HCT116 (cell line): Measurements from ENCODE around the gene SLC12A7. TPM values are rescaled to one million over a fixed set of nuclear protein-coding genes. Genes with fewer than 3 reads are reported as not detected.

Experiments used
- ATAC-seq: fragments of 200-7000 bp; cut with Tn5 transposase; 2 replicates; pipeline ENCODE4 v1.9.1; 2020; ENCODE audit warnings: mild to moderate bottlenecking, moderate library complexity
- BruUV-seq: library from RNA; stranded (reverse); fragments of 400-500 nt; replicated peaks from 2 replicates; lab custom pipeline; 2021; lab: Mats Ljungman, UMichigan
- CTCF ChIA-PET: fragments of 300-600 bp; sonication (Branson Sonifier 250); formaldehyde crosslinking; loops from one replicate; lab custom pipeline; 2021; ENCODE audit warnings: antibody characterized with exemption; lab: Charles Lee
- POLR2A ChIA-PET: fragments of 300-600, 350-600 bp; sonication (Branson Sonifier 250); formaldehyde crosslinking; loops from one replicate; lab custom pipeline; 2021; ENCODE audit warnings: antibody characterized with exemption; lab: Charles Lee
- RAD21 ChIA-PET, 2 experiments: fragments of 300-600 bp; sonication (Branson Sonifier 250); formaldehyde crosslinking; loops; one replicate each; lab custom pipeline; 2023; ENCODE audit warnings: low total read pairs in 2 of 2; ENCODE audit not compliant: uncharacterized antibody in 2 of 2, unreplicated experiment in 2 of 2, low non-redundant PET in 1 of 2; lab: Charles Lee
- DNase-seq: peaks from one replicate; pipeline ENCODE4 v3.0.0-alpha.2; 2010; ENCODE audit warnings: low read depth, low spot score
- H2AFZ ChIP-seq: fragments of 200-600 bp; shearing (Covaris generic), sonication (generic); 2 replicates; pipeline ENCODE4 v1.6.1; 2017; ENCODE audit warnings: low read depth, mixed run types, mixed read lengths, antibody characterized with exemption, low read length; ENCODE audit not compliant: poor library complexity, severe bottlenecking
- H3K27ac ChIP-seq: 2 replicates; pipeline ENCODE4 v1.5.1; 2012; ENCODE audit warnings: low read depth, low read length
- H3K27me3 ChIP-seq: fragments of 200-600 bp; sonication (generic); 2 replicates; pipeline ENCODE4 v1.6.1; 2016; ENCODE audit warnings: mixed run types, low read length, mixed read lengths; ENCODE audit not compliant: insufficient read depth
- H3K36me3 ChIP-seq, 2 experiments: fragments of 200-500 bp in 1 of 2; fragments of 200-600 bp in 1 of 2; sonication (Bioruptor generic) in 1 of 2; sonication (generic) in 1 of 2; 2 replicates each; pipeline versions ENCODE4 v1.5.1 to v1.6.1; 2014 to 2016; ENCODE audit warnings: low read length in 2 of 2, inconsistent platforms in 1 of 2, mixed read lengths in 1 of 2, mixed run types in 1 of 2; ENCODE audit not compliant: insufficient read depth in 2 of 2, control insufficient read depth in 1 of 2
- H3K4me1 ChIP-seq, 2 experiments: fragments of 200-600 bp in 1 of 2; sonication (generic) in 1 of 2; 2 replicates each; pipeline versions ENCODE4 v1.5.1 to v1.6.1; 2012 to 2017; ENCODE audit warnings: low read length in 2 of 2, inconsistent platforms in 1 of 2, mild to moderate bottlenecking in 1 of 2, mixed read lengths in 1 of 2, mixed run types in 1 of 2, moderate library complexity in 1 of 2; ENCODE audit not compliant: insufficient read depth in 2 of 2, control insufficient read depth in 1 of 2
- H3K4me2 ChIP-seq: fragments of 200-600 bp; sonication (generic); 2 replicates; pipeline ENCODE4 v1.6.1; 2017; ENCODE audit warnings: mixed run types, low read length, mixed read lengths
- H3K4me3 ChIP-seq, 2 experiments: fragments of 200-600 bp in 1 of 2; sonication (generic) in 1 of 2; replicated peaks in 1 of 2; 2 replicates each; pipeline ENCODE4 v1.5.1; 2011 to 2016; ENCODE audit warnings: low read length in 2 of 2, control low read depth in 1 of 2, low read depth in 1 of 2, mild to moderate bottlenecking in 1 of 2, mixed read lengths in 1 of 2, mixed run types in 1 of 2
- H3K79me2 ChIP-seq: fragments of 200-600 bp; sonication (generic); 2 replicates; pipeline ENCODE4 v1.6.1; 2017; ENCODE audit warnings: mild to moderate bottlenecking, mixed run types, low read length, moderate library complexity, mixed read lengths; ENCODE audit not compliant: insufficient read depth
- H3K9ac ChIP-seq: fragments of 200-600 bp; sonication (generic); 2 replicates; pipeline ENCODE4 v1.6.1; 2016; ENCODE audit warnings: low read length, mixed read lengths
- H3K9me2 ChIP-seq: fragments of 200-600 bp; sonication (generic), shearing (Covaris generic); 2 replicates; pipeline ENCODE4 v1.6.1; 2017; ENCODE audit warnings: mixed run types, mild to moderate bottlenecking, moderate library complexity; ENCODE audit not compliant: insufficient read depth
- H3K9me3 ChIP-seq, 2 experiments: fragments of 200-500 bp in 1 of 2; fragments of 200-600 bp in 1 of 2; sonication (Bioruptor generic) in 1 of 2; sonication (generic) in 1 of 2; 2 replicates each; pipeline ENCODE4 v1.6.1; 2014 to 2017; ENCODE audit warnings: low read length in 2 of 2, mixed read lengths in 2 of 2, inconsistent platforms in 1 of 2, low read depth in 1 of 2, mild to moderate bottlenecking in 1 of 2, mixed run types in 1 of 2, moderate library complexity in 1 of 2; ENCODE audit not compliant: control insufficient read depth in 1 of 2, insufficient read depth in 1 of 2
- H4K20me1 ChIP-seq: fragments of 200-600 bp; sonication (generic), shearing (Covaris generic); 2 replicates; pipeline ENCODE4 v1.6.1; 2017; ENCODE audit warnings: mixed run types, mild to moderate bottlenecking, moderate library complexity; ENCODE audit not compliant: insufficient read depth
- CBX3 ChIP-seq: IDR thresholded peaks from 2 replicates; pipeline ENCODE4 v1.6.1; 2012; ENCODE audit warnings: low read depth
- CEBPB ChIP-seq: IDR thresholded peaks from 2 replicates; pipeline ENCODE4 v1.6.1; 2012; ENCODE audit warnings: low read depth
- EGR1 ChIP-seq: IDR thresholded peaks from 2 replicates; pipeline ENCODE4 v1.6.1; 2012; ENCODE audit warnings: low read depth
- EZH2 ChIP-seq: fragments of 200-600 bp; sonication (generic); IDR thresholded peaks from 2 replicates; pipeline ENCODE4 v1.6.1; 2017; ENCODE audit warnings: antibody characterized with exemption, mixed run types
- EZH2phosphoT487 ChIP-seq: fragments of 200-600 bp; IDR thresholded peaks from 2 replicates; pipeline ENCODE4 v1.6.1; 2018; ENCODE audit warnings: antibody characterized with exemption, borderline replicate concordance
- FOSL1 ChIP-seq: IDR thresholded peaks from 2 replicates; pipeline ENCODE4 v1.6.1; 2012; ENCODE audit warnings: low read depth
- POLR2A ChIP-seq: IDR thresholded peaks from 2 replicates; pipeline ENCODE4 v1.7.0; 2011; ENCODE audit warnings: borderline replicate concordance; ENCODE audit not compliant: insufficient read depth, insufficient read length; ENCODE audit errors: extremely low read depth
- POLR2AphosphoS5 ChIP-seq: IDR thresholded peaks from 2 replicates; pipeline ENCODE4 v1.6.1; 2011; ENCODE audit warnings: mild to moderate bottlenecking, low read depth, low read length, moderate library complexity
- RAD21 ChIP-seq: IDR thresholded peaks from 2 replicates; pipeline ENCODE4 v1.6.1; 2012; ENCODE audit warnings: low read depth, mild to moderate bottlenecking
- SIN3A ChIP-seq: IDR thresholded peaks from 2 replicates; pipeline ENCODE4 v1.6.1; 2012; ENCODE audit warnings: low read depth
- SP1 ChIP-seq: IDR thresholded peaks from 2 replicates; pipeline ENCODE4 v1.6.1; 2012; ENCODE audit warnings: low read depth
- SRF ChIP-seq: IDR thresholded peaks from 2 replicates; pipeline ENCODE4 v1.6.1; 2012; ENCODE audit warnings: low read depth
- YY1 ChIP-seq: IDR thresholded peaks from 2 replicates; pipeline ENCODE4 v1.6.1; 2011; ENCODE audit warnings: low read length, low read depth, moderate library complexity, mild to moderate bottlenecking; ENCODE audit not compliant: insufficient replicate concordance; ENCODE audit errors: extremely low read depth
- ZFX ChIP-seq: fragments of 450-650 bp; IDR thresholded peaks from 2 replicates; pipeline ENCODE4 v1.6.1; 2017
- ZNF274 ChIP-seq: fragments of 200-500 bp; sonication (Bioruptor generic); IDR thresholded peaks from 2 replicates; pipeline ENCODE4 v1.6.1; 2014; ENCODE audit warnings: mild to moderate bottlenecking, low read depth, low read length, inconsistent platforms
- intact Hi-C: fragments of 100-400 bp; cut with micrococcal nuclease; formaldehyde crosslinking; loops from 2 replicates; pipeline ENCODE4 v1.10.0; 2022
- total RNA-seq: library from RNA; stranded (reverse); gene quantifications from one replicate; pipeline ENCODE4 v1.2.1, GENCODE V29; 2021; ENCODE audit not compliant: unreplicated experiment
- TF ChIP-seq, protein P1 (sequence below): IDR thresholded peaks from 2 replicates; pipeline ENCODE4 v1.6.1; 2012
- TF ChIP-seq, protein P2 (sequence below): IDR thresholded peaks from 2 replicates; pipeline ENCODE4 v1.6.1; 2011; ENCODE audit warnings: mild to moderate bottlenecking, low read length, moderate library complexity; ENCODE audit not compliant: insufficient replicate concordance; ENCODE audit errors: extremely low read depth
- TF ChIP-seq, protein P3 (sequence below): IDR thresholded peaks from 2 replicates; pipeline ENCODE4 v1.6.1; 2012; ENCODE audit warnings: low read depth
- TF ChIP-seq, protein P4 (sequence below): IDR thresholded peaks from 2 replicates; pipeline ENCODE4 v1.6.1; 2012
- TF ChIP-seq, protein P5 (sequence below), 3 experiments: fragments of 200-600 bp in 1 of 3; sonication (generic) in 1 of 3; IDR thresholded peaks in 2 of 3; conservative IDR thresholded peaks in 1 of 3; 2 replicates each; pipeline ENCODE4 v1.5.1; 2012 to 2017; ENCODE audit warnings: low read depth in 2 of 3, low read length in 2 of 3, antibody characterized with exemption in 1 of 3, borderline replicate concordance in 1 of 3, control low read depth in 1 of 3, mild to moderate bottlenecking in 1 of 3, mixed read lengths in 1 of 3, mixed run types in 1 of 3, moderate library complexity in 1 of 3; ENCODE audit not compliant: insufficient read depth in 1 of 3

Gene SLC12A7
- total RNA-seq, 1 experiment from 2014 or later, result 29.6 TPM

DNA sequence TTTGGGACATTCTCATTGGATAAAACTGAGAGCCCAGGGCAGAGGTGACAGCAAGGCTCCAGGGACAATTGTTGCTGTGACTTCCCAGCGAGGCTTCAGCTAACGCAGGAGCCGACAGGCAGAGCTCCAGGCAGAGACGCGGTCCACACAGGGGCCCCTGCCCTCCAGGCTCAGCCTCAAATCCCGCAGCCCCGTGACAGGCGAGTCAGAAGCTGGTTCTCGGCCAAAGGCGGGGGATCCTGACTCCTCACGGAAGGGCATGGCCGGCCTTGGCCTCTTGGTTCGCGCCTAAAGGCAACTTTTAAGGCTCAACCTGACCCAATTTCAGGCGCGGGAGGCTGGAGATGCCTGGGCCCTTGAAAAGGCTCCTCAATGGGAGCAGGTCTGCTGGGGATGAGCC is 21.3 kb downstream of the SLC12A7 start:
- no peaks in the 10 kb centered on the region for H3K27me3 ChIP-seq
- no peaks in the 10 kb centered on the region for H3K9me2 ChIP-seq
- H3K4me1 ChIP-seq, result no peaks in the 10 kb centered on the region
- H3K9me3 ChIP-seq, result no peaks in the 10 kb centered on the region
- RAD21 ChIA-PET, result no interaction called here
- H3K9ac ChIP-seq, result no peak overlapping the region
- TF ChIP-seq POLR2AphosphoS5, result no peak
- no peak for TF ChIP-seq FOSL1
- TF ChIP-seq POLR2A, result no peak
- TF ChIP-seq, protein P1, sequence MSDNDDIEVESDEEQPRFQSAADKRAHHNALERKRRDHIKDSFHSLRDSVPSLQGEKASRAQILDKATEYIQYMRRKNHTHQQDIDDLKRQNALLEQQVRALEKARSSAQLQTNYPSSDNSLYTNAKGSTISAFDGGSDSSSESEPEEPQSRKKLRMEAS, result no peak
- no peak for TF ChIP-seq CBX3
- TF ChIP-seq RAD21, result no peak
- TF ChIP-seq ZNF274, result no peak
- no peak for TF ChIP-seq ZFX
- TF ChIP-seq, protein P2, sequence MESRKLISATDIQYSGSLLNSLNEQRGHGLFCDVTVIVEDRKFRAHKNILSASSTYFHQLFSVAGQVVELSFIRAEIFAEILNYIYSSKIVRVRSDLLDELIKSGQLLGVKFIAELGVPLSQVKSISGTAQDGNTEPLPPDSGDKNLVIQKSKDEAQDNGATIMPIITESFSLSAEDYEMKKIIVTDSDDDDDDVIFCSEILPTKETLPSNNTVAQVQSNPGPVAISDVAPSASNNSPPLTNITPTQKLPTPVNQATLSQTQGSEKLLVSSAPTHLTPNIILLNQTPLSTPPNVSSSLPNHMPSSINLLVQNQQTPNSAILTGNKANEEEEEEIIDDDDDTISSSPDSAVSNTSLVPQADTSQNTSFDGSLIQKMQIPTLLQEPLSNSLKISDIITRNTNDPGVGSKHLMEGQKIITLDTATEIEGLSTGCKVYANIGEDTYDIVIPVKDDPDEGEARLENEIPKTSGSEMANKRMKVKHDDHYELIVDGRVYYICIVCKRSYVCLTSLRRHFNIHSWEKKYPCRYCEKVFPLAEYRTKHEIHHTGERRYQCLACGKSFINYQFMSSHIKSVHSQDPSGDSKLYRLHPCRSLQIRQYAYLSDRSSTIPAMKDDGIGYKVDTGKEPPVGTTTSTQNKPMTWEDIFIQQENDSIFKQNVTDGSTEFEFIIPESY, result no peak
- TF ChIP-seq, protein P3, sequence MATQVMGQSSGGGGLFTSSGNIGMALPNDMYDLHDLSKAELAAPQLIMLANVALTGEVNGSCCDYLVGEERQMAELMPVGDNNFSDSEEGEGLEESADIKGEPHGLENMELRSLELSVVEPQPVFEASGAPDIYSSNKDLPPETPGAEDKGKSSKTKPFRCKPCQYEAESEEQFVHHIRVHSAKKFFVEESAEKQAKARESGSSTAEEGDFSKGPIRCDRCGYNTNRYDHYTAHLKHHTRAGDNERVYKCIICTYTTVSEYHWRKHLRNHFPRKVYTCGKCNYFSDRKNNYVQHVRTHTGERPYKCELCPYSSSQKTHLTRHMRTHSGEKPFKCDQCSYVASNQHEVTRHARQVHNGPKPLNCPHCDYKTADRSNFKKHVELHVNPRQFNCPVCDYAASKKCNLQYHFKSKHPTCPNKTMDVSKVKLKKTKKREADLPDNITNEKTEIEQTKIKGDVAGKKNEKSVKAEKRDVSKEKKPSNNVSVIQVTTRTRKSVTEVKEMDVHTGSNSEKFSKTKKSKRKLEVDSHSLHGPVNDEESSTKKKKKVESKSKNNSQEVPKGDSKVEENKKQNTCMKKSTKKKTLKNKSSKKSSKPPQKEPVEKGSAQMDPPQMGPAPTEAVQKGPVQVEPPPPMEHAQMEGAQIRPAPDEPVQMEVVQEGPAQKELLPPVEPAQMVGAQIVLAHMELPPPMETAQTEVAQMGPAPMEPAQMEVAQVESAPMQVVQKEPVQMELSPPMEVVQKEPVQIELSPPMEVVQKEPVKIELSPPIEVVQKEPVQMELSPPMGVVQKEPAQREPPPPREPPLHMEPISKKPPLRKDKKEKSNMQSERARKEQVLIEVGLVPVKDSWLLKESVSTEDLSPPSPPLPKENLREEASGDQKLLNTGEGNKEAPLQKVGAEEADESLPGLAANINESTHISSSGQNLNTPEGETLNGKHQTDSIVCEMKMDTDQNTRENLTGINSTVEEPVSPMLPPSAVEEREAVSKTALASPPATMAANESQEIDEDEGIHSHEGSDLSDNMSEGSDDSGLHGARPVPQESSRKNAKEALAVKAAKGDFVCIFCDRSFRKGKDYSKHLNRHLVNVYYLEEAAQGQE, result no peak
- TF ChIP-seq, protein P4, sequence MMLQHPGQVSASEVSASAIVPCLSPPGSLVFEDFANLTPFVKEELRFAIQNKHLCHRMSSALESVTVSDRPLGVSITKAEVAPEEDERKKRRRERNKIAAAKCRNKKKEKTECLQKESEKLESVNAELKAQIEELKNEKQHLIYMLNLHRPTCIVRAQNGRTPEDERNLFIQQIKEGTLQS, result no peak
- TF ChIP-seq EGR1, result no peak
- TF ChIP-seq EZH2phosphoT487, result no peak
- TF ChIP-seq SP1, result no peak
- TF ChIP-seq, protein P5, sequence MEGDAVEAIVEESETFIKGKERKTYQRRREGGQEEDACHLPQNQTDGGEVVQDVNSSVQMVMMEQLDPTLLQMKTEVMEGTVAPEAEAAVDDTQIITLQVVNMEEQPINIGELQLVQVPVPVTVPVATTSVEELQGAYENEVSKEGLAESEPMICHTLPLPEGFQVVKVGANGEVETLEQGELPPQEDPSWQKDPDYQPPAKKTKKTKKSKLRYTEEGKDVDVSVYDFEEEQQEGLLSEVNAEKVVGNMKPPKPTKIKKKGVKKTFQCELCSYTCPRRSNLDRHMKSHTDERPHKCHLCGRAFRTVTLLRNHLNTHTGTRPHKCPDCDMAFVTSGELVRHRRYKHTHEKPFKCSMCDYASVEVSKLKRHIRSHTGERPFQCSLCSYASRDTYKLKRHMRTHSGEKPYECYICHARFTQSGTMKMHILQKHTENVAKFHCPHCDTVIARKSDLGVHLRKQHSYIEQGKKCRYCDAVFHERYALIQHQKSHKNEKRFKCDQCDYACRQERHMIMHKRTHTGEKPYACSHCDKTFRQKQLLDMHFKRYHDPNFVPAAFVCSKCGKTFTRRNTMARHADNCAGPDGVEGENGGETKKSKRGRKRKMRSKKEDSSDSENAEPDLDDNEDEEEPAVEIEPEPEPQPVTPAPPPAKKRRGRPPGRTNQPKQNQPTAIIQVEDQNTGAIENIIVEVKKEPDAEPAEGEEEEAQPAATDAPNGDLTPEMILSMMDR (IDR thresholded peaks at IDR 0.05 in 2 of 3, conservative IDR thresholded peaks at IDR 0.05 in 1 of 3; ENCODE audit: borderline replicate concordance in 1 of 3, insufficient read depth in 1 of 3, low read depth in 2 of 3, low read length in 2 of 3), result no peak
- no peak for TF ChIP-seq CEBPB
- no peak for TF ChIP-seq EZH2
- no peak for TF ChIP-seq YY1
- no peak for TF ChIP-seq SRF
- no peak for TF ChIP-seq SIN3A
- DNase-seq (no peak), ATAC-seq (no peak)
- H4K20me1 ChIP-seq, result no peaks in the 10 kb centered on the region
- H3K4me3 ChIP-seq, result no peak overlapping the region
- H3K27ac ChIP-seq, result no peak overlapping the region
- peaks cover 4 to 5% of the 10 kb centered on the region in 2 experiments; a peak in 1 of 4 replicates for H3K36me3 ChIP-seq
- intact Hi-C loops, result no loop called here
- no peak overlapping the region for H2AFZ ChIP-seq
- H3K79me2 ChIP-seq, result no peaks in the 10 kb centered on the region
- no peak overlapping the region for H3K4me2 ChIP-seq
- POLR2A ChIA-PET, result no interaction called here
- CTCF ChIA-PET, result no interaction called here
- no TSS peak for BruUV-seq
